Endothelial cell of umbilical vein (primary cell): Measurements from ENCODE around the gene ALKBH8. TPM values are rescaled to one million over a fixed set of nuclear protein-coding genes. Genes with fewer than 3 reads are reported as not detected.
"Not testable (repeated sequence)": the region's sequence is repeated elsewhere in the genome, so short reads cannot be mapped to it uniquely, and the experiment has no call there.

Source experiments
- BruUV-seq: library from RNA; stranded (reverse); fragments of 400-500 nt; replicated peaks from 2 replicates; lab custom pipeline; 2021; lab: Mats Ljungman, UMichigan
- CTCF ChIA-PET: fragments of 300-600, 350-600 bp; sonication (Branson Sonifier 250); formaldehyde crosslinking; loops from one replicate; lab custom pipeline; 2021; ENCODE audit warnings: antibody characterized with exemption, inconsistent platforms; lab: Charles Lee
- POLR2A ChIA-PET: fragments of 300-600, 350-600 bp; sonication (Branson Sonifier 250); formaldehyde crosslinking; loops from one replicate; lab custom pipeline; 2021; ENCODE audit warnings: antibody characterized with exemption, inconsistent platforms; lab: Charles Lee
- DNase-seq: peaks from one replicate; pipeline ENCODE4 v3.0.0-alpha.2; 2011; ENCODE audit warnings: low read depth, low spot score
- FAIRE-seq: peaks from 2 replicates; lab custom pipeline; 2011; peaks lifted over from hg19 to GRCh38; lab: Jason Lieb, UNC
- H2AFZ ChIP-seq: 2 replicates; pipeline ENCODE4 v1.6.0; 2012; ENCODE audit warnings: low read depth, low read length, control low read depth, inconsistent platforms
- H3K27ac ChIP-seq: 2 replicates; pipeline ENCODE4 v1.5.1; 2011; ENCODE audit warnings: low read depth, mild to moderate bottlenecking, control low read depth, low read length, moderate library complexity; ENCODE audit not compliant: insufficient read depth
- H3K27me3 ChIP-seq, 2 experiments: 2 replicates each; pipeline versions ENCODE4 v1.6.0 to v1.6.1; 2011; ENCODE audit warnings: low read length in 2 of 2, mixed read lengths in 1 of 2; ENCODE audit not compliant: control insufficient read depth in 2 of 2, insufficient read depth in 2 of 2
- H3K36me3 ChIP-seq, 2 experiments: 2 replicates in 1 of 2; 3 replicates in 1 of 2; pipeline ENCODE4 v1.5.1; 2011; ENCODE audit warnings: low read length in 2 of 2, mild to moderate bottlenecking in 1 of 2, moderate library complexity in 1 of 2; ENCODE audit not compliant: control insufficient read depth in 2 of 2, insufficient read depth in 2 of 2; ENCODE audit errors: extremely low read depth in 1 of 2
- H3K4me1 ChIP-seq: 3 replicates; pipeline ENCODE4 v1.5.1; 2011; ENCODE audit warnings: mild to moderate bottlenecking, low read length; ENCODE audit not compliant: control insufficient read depth, insufficient read depth; ENCODE audit errors: extremely low read depth
- H3K4me2 ChIP-seq: 2 replicates; pipeline ENCODE4 v1.6.1; 2011; ENCODE audit warnings: low read length, control low read depth, mixed read lengths; ENCODE audit not compliant: insufficient read depth
- H3K4me3 ChIP-seq, 3 experiments: fragments of 200-600 bp in 1 of 3; sonication (generic), shearing (Covaris generic) in 1 of 3; replicated peaks in 1 of 3; 2 replicates each; pipeline ENCODE4 v1.5.1; 2011 to 2016; ENCODE audit warnings: control low read depth in 3 of 3, low read length in 3 of 3, mild to moderate bottlenecking in 2 of 3, inconsistent platforms in 1 of 3, low read depth in 1 of 3, moderate library complexity in 1 of 3; ENCODE audit not compliant: insufficient read depth in 1 of 3
- H3K79me2 ChIP-seq: 2 replicates; pipeline ENCODE4 v1.6.0; 2012; ENCODE audit warnings: low read length, inconsistent platforms; ENCODE audit not compliant: control insufficient read depth, insufficient read depth
- H3K9ac ChIP-seq: replicated peaks from 2 replicates; pipeline ENCODE3; 2011; ENCODE audit warnings: low read length, control low read depth; ENCODE audit not compliant: insufficient read depth; ENCODE audit errors: extremely low read depth
- H3K9me1 ChIP-seq: replicated peaks from 3 replicates; pipeline ENCODE4 v1.6.0; 2011; ENCODE audit warnings: mild to moderate bottlenecking, low read length; ENCODE audit not compliant: control insufficient read depth, insufficient read depth; ENCODE audit errors: extremely low read depth
- H3K9me3 ChIP-seq: replicated peaks from 2 replicates; pipeline ENCODE4 v1.5.1; 2012; ENCODE audit warnings: low read length, inconsistent platforms; ENCODE audit not compliant: control insufficient read depth, insufficient read depth
- H4K20me1 ChIP-seq: replicated peaks from 2 replicates; pipeline ENCODE3; 2011; ENCODE audit warnings: mild to moderate bottlenecking, low read length; ENCODE audit not compliant: control insufficient read depth, insufficient read depth; ENCODE audit errors: extremely low read depth
- CTCF ChIP-seq, 2 donors: IDR thresholded peaks; 1 replicate in 1 of 2; 2 replicates in 1 of 2; pipeline ENCODE4 v1.5.1; 2011; ENCODE audit warnings: low read length in 2 of 2, mild to moderate bottlenecking in 2 of 2, moderate library complexity in 2 of 2, control low read depth in 1 of 2, inconsistent platforms in 1 of 2, low read depth in 1 of 2; ENCODE audit not compliant: insufficient read depth in 1 of 2; ENCODE audit errors: extremely low read depth in 1 of 2
- EZH2 ChIP-seq: IDR thresholded peaks from 2 replicates; pipeline ENCODE4 v1.6.1; 2012; ENCODE audit warnings: borderline replicate concordance, low read depth, mild to moderate bottlenecking, moderate library complexity, low read length, inconsistent platforms; ENCODE audit not compliant: severe bottlenecking
- FOS ChIP-seq: IDR thresholded peaks from 2 replicates; pipeline ENCODE4 v1.6.1; 2011; ENCODE audit warnings: mild to moderate bottlenecking, low read length, moderate library complexity, borderline replicate concordance; ENCODE audit not compliant: insufficient read depth
- GATA2 ChIP-seq: IDR thresholded peaks from 2 replicates; pipeline ENCODE4 v1.7.0; 2011; ENCODE audit warnings: low read depth, mild to moderate bottlenecking, moderate library complexity, mixed read lengths, low read length; ENCODE audit not compliant: insufficient read length, insufficient read depth
- JUN ChIP-seq: IDR thresholded peaks from 2 replicates; pipeline ENCODE4 v1.6.1; 2011; ENCODE audit warnings: borderline replicate concordance, low read depth; ENCODE audit not compliant: insufficient read length, insufficient read depth
- MAX ChIP-seq: IDR thresholded peaks from 2 replicates; pipeline ENCODE4 v1.6.1; 2011; ENCODE audit not compliant: insufficient read depth, insufficient read length
- MYC ChIP-seq: IDR thresholded peaks from one replicate; pipeline ENCODE4 v1.6.1; 2011; ENCODE audit warnings: mild to moderate bottlenecking, low read depth, low read length
- POLR2A ChIP-seq: IDR thresholded peaks from 2 replicates; pipeline ENCODE4 v1.6.1; 2012; ENCODE audit warnings: low read depth, mild to moderate bottlenecking, control low read depth, low read length
- POLR2AphosphoS5 ChIP-seq: IDR thresholded peaks from 2 replicates; pipeline ENCODE4 v1.6.1; 2012; ENCODE audit warnings: low read depth, mild to moderate bottlenecking, control low read depth, low read length, moderate library complexity; ENCODE audit not compliant: insufficient read depth
- dilution Hi-C: fragments of 300-500 bp; cut with MboI; formaldehyde crosslinking; loops from one replicate; pipeline ENCODE4 v1.15.0; 2019; ENCODE audit warnings: low sequenced_read_pairs; ENCODE audit not compliant: extremely low pct_ligation_motif_present
- intact Hi-C: fragments of 100-400 bp; cut with micrococcal nuclease; formaldehyde crosslinking; loops from one replicate; pipeline ENCODE4 v1.10.0; 2022
- polyA plus RNA-seq, 4 experiments: library from polyadenylated mRNA; depleted of rRNA in 3 of 4; stranded (reverse) in 3 of 4; unstranded in 1 of 4; fragments of >200 nt; gene quantifications; 2 replicates each; pipeline versions ENCODE4 v1.2.1 to v1.2.3, GENCODE V29; 2011 to 2012; ENCODE audit warnings: missing spikeins in 1 of 4
- total RNA-seq: library from RNA; stranded (reverse); gene quantifications from 2 replicates; pipeline ENCODE4 v1.2.3, GENCODE V29; 2021

ALKBH8 gene
- total and polyA plus RNA-seq, 2 donors (not counting 3 experiments of a cell fraction or from before 2014, with no cell fraction given), result 2.6 to 10.2 TPM

- Histone ChIP-seq H3K4me1 (no peaks in the 10 kb centered on the region), H3K4me3 (no peak overlapping the region), H3K36me3 (no peaks in the 10 kb centered on the region), H3K9ac (no peak overlapping the region), H3K79me2 (no peaks in the 10 kb centered on the region), H2AFZ (no peak overlapping the region), H3K9me1 (no peaks in the 10 kb centered on the region), H3K27me3 (peaks cover 2 to 4% of the 10 kb centered on the region in 2 experiments), H4K20me1 (no peaks in the 10 kb centered on the region), H3K4me2 (no peak overlapping the region), H3K9me3 (no peaks in the 10 kb centered on the region), H3K27ac (no peak overlapping the region)
- ChIA-PET POLR2A (no interaction called here), CTCF (no interaction called here)
- intact Hi-C loops, result no loop called here
- TF ChIP-seq JUN (no peak), EZH2 (no peak), POLR2A (no peak), FOS (no peak), CTCF (IDR thresholded peaks at IDR 0.05; ENCODE audit: extremely low read depth in 1 of 2, insufficient read depth in 1 of 2, low read depth in 1 of 2, low read length in 2 of 2) (no peak), MYC (no peak), POLR2AphosphoS5 (no peak), MAX (no peak), GATA2 (no peak)
- dilution Hi-C loops, result no loop called here
- FAIRE-seq (no peak), DNase-seq (no peak)
- BruUV-seq, result no TSS peak
Observed at GRCh38 chr11:107467696-107468095, 97.8 kb downstream of the ALKBH8 start.

GRCh38 chr11:107466275-107466866 lies 99.2 kb downstream of the ALKBH8 start:
- H3K27ac ChIP-seq, DNase-seq, H3K27me3 ChIP-seq, POLR2A ChIA-PET, H3K4me2 ChIP-seq, H3K9ac ChIP-seq, H2AFZ ChIP-seq, dilution Hi-C loops, H4K20me1 ChIP-seq, FAIRE-seq, H3K36me3 ChIP-seq, CTCF ChIA-PET, H3K9me1 ChIP-seq, H3K4me1 ChIP-seq, H3K79me2 ChIP-seq, H3K4me3 ChIP-seq, intact Hi-C loops, BruUV-seq, H3K9me3 ChIP-seq: not testable (repeated sequence)
